Vagina (tissue), 2 donors: ENCODE results near the gene NCCRP1. TPM values are rescaled to one million over a fixed set of nuclear protein-coding genes. Genes with fewer than 3 reads are reported as not detected.

Experiments
- DNase-seq, 2 donors: peaks; one replicate each; pipeline ENCODE4 v3.0.0-alpha.2; 2017; ENCODE audit errors: extremely low spot score in 2 of 2
- H3K27ac ChIP-seq: fragments of 200-600 bp; sonication (generic); one replicate; pipeline ENCODE4 v1.5.1; 2019
- H3K27me3 ChIP-seq: fragments of 200-600 bp; sonication (generic); one replicate; pipeline ENCODE4 v1.5.1; 2019
- H3K36me3 ChIP-seq, 2 donors: fragments of 200-600 bp; sonication (generic); one replicate each; pipeline ENCODE4 v1.5.1; 2017 to 2019
- H3K4me1 ChIP-seq: fragments of 200-600 bp; sonication (generic); one replicate; pipeline ENCODE4 v1.5.1; 2019
- H3K4me3 ChIP-seq, 2 donors: fragments of 200-600 bp; sonication (generic); 1 replicate in 1 of 2; 2 replicates in 1 of 2; pipeline ENCODE4 v1.5.1; 2016 to 2019
- H3K9me3 ChIP-seq: fragments of 200-600 bp; sonication (generic); one replicate; pipeline ENCODE4 v1.5.1; 2019
- POLR2A ChIP-seq, 2 donors: fragments of 450-650 bp; IDR thresholded peaks; one replicate each; pipeline ENCODE4 v1.6.1; 2017; ENCODE audit warnings: antibody characterized with exemption in 2 of 2, mild to moderate bottlenecking in 2 of 2, moderate library complexity in 2 of 2
- POLR2AphosphoS5 ChIP-seq, 2 donors: sonication (generic); formaldehyde crosslinking; IDR thresholded peaks; one replicate each; pipeline ENCODE4 v1.9.0; 2017; ENCODE audit warnings: antibody characterized with exemption in 2 of 2, mild to moderate bottlenecking in 2 of 2, low read depth in 1 of 2; ENCODE audit not compliant: insufficient read depth in 1 of 2
- intact Hi-C: fragments of 100-400 bp; cut with DNase I; formaldehyde crosslinking; loops from one replicate; pipeline ENCODE4 v1.15.1; 2023
- total RNA-seq: library from RNA; depleted of rRNA; stranded (reverse); fragments of >200 nt; gene quantifications from one replicate; pipeline ENCODE4 v1.2.3, GENCODE V29; 2016
- TF ChIP-seq, protein P1 (sequence below), 3 experiments: fragments of 450-650 bp in 2 of 3; fragments of 200-600 bp in 1 of 3; sonication (generic) in 1 of 3; IDR thresholded peaks; one replicate each; pipeline ENCODE4 v1.5.1; 2017 to 2019; ENCODE audit warnings: antibody characterized with exemption in 3 of 3, mild to moderate bottlenecking in 2 of 3, moderate library complexity in 2 of 3

NCCRP1 gene
- total RNA-seq, 1 donor from 2014 or later, result 41.7 TPM

DNA sequence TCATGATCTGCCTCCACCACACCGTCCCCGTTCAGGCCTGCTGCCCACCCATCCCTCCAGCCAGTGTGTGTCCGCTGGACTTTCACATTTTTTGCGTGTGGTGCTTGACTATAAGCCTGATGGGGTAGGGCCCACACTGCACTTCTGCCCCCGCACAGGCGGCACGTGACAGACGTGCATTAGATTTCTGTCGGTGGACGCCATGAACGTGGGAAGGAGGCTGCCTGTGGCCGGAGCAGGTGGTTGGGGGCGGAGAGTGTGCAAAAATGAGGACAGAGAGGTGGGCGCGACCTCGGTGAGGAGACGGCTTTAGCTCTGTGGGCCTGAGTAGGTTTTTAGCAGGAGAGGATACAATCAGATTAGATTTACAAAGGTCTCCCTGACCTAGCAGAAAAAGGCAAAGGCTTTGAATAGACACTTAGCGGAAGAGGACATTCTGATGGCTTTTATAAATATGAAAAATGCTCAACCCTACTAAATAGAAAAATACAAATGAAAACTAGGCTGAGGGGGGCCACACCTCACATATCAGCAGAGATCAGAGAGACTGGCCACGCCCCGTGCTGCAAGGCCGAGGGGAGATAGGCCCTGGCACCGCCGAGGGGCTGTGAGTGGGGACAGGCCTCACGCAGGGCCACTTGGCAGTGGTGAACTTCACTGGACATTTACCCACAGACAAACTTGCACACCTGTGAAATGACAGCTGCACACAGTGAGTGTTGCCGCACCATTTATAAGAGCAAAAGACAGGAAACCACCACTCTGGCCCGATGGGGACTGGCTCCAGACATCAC lies 45.8 kb upstream of the NCCRP1 start:
- Histone ChIP-seq H3K36me3 (no peaks in the 10 kb centered on the region), H3K27me3 (no peaks in the 10 kb centered on the region), H3K27ac (no peak overlapping the region), H3K4me1 (peaks cover 30% of the 10 kb centered on the region), H3K4me3 (no peak overlapping the region), H3K9me3 (no peaks in the 10 kb centered on the region)
- DNase-seq, result no peak
- TF ChIP-seq POLR2AphosphoS5 (IDR thresholded peaks at IDR 0.05; ENCODE audit: insufficient read depth in 1 of 2, low read depth in 1 of 2), result no peak
- TF ChIP-seq POLR2A (IDR thresholded peaks at IDR 0.05), result no peak
- TF ChIP-seq, protein P1, sequence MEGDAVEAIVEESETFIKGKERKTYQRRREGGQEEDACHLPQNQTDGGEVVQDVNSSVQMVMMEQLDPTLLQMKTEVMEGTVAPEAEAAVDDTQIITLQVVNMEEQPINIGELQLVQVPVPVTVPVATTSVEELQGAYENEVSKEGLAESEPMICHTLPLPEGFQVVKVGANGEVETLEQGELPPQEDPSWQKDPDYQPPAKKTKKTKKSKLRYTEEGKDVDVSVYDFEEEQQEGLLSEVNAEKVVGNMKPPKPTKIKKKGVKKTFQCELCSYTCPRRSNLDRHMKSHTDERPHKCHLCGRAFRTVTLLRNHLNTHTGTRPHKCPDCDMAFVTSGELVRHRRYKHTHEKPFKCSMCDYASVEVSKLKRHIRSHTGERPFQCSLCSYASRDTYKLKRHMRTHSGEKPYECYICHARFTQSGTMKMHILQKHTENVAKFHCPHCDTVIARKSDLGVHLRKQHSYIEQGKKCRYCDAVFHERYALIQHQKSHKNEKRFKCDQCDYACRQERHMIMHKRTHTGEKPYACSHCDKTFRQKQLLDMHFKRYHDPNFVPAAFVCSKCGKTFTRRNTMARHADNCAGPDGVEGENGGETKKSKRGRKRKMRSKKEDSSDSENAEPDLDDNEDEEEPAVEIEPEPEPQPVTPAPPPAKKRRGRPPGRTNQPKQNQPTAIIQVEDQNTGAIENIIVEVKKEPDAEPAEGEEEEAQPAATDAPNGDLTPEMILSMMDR (IDR thresholded peaks at IDR 0.05), result no peak
- intact Hi-C loops, result no loop called here

DNA sequence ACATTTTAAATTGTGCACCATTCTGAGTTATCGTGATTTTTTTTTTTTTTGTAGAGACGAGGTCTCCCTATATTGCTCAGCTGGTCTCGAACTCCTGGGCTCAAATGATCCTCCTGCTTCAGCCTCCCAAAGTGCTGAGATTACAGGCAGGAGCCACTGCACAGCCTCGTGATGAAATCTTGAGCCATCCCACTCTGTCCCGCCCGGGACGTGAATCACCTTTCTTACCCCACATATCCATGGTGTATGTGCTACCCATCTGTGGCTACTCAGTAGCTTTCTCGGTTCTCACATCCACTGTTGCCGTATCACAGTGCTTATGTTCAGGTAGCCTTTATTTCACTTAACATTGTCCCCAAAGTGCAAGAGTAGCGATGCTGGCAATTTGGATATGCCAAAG lies 44.7 kb upstream of the NCCRP1 start:
- DNase-seq, result no peak
- TF ChIP-seq POLR2A (IDR thresholded peaks at IDR 0.05) (no peak), POLR2AphosphoS5 (IDR thresholded peaks at IDR 0.05; ENCODE audit: insufficient read depth in 1 of 2, low read depth in 1 of 2) (no peak)
- TF ChIP-seq, protein P1 (IDR thresholded peaks at IDR 0.05), result no peak
- no peaks in the 10 kb centered on the region for H3K27me3 ChIP-seq
- no peaks in the 10 kb centered on the region for H3K36me3 ChIP-seq
- no peaks in the 10 kb centered on the region for H3K9me3 ChIP-seq
- intact Hi-C loops, result no loop called here
- H3K4me1 ChIP-seq, result peaks cover 33% of the 10 kb centered on the region
- no peak overlapping the region for H3K27ac ChIP-seq
- no peak overlapping the region for H3K4me3 ChIP-seq

DNA sequence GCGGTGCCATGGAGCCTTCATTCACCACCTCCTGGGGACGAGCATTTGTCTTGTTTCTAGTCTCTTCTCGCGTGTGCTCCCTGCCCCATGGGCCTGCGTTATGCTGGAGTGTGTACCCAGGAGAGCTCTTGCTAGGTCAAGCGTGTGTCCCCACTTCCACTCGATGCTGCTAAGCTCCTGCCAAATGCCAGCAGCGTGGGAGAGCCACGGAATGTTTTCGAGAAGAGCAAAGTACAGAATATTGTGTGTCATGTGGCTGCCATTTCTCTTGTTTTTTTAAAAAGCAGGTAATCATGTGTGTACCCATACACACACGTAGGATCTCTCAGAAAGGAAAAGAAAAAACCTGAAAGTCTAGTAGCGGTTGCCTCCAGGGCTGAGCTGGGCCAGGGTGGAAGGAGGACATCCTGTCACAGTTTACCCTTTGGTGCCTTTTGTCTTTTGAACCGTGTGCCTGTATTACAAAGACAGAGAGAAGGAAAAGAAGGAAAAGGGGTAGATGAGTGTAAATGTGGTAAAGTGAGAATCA lies 42.6 kb upstream of the NCCRP1 start:
- no peaks in the 10 kb centered on the region for H3K27me3 ChIP-seq
- TF ChIP-seq, protein P1 (IDR thresholded peaks at IDR 0.05), result no peak
- TF ChIP-seq POLR2A (IDR thresholded peaks at IDR 0.05) (no peak), POLR2AphosphoS5 (IDR thresholded peaks at IDR 0.05; ENCODE audit: insufficient read depth in 1 of 2, low read depth in 1 of 2) (no peak)
- H3K36me3 ChIP-seq, result no peaks in the 10 kb centered on the region
- no peaks in the 10 kb centered on the region for H3K9me3 ChIP-seq
- DNase-seq, result no peak
- intact Hi-C loops, result no loop called here
- H3K4me3 ChIP-seq, result no peak overlapping the region
- no peak overlapping the region for H3K27ac ChIP-seq
- peaks cover 53% of the 10 kb centered on the region for H3K4me1 ChIP-seq

DNA sequence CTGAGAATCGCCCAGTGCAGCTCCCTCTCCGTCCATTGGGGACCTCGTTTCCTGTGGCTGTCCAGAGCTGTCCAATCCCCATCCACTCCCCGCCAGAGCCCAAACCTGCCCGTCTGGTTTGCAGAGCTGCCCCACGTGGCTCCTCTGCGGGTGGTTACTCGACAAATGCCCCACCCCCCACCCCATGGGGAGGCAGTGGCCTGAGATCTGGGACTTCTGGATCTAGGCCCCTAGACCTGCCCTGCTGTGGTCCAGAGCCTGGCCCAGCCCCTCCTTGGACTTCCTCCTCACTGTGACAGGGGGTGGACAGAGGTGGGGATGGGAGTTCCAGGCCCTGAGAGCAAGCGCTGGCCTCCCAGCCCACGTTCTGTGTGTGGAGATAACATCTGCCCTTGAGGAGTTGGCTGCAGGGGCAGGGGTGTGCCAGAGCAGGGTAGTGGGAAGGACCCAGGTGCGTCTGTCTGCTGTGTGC lies 42.1 kb upstream of the NCCRP1 start:
- Histone ChIP-seq H3K36me3 (no peaks in the 10 kb centered on the region), H3K9me3 (no peaks in the 10 kb centered on the region), H3K4me3 (no peak overlapping the region), H3K4me1 (peaks cover 58% of the 10 kb centered on the region), H3K27me3 (no peaks in the 10 kb centered on the region), H3K27ac (no peak overlapping the region)
- DNase-seq, result no peak
- intact Hi-C loops, result no loop called here
- TF ChIP-seq, protein P1 (IDR thresholded peaks at IDR 0.05), result no peak
- peak in 1 of 2 donors; percentile 27 for TF ChIP-seq POLR2AphosphoS5 (IDR thresholded peaks at IDR 0.05; ENCODE audit: insufficient read depth in 1 of 2, low read depth in 1 of 2)

DNA sequence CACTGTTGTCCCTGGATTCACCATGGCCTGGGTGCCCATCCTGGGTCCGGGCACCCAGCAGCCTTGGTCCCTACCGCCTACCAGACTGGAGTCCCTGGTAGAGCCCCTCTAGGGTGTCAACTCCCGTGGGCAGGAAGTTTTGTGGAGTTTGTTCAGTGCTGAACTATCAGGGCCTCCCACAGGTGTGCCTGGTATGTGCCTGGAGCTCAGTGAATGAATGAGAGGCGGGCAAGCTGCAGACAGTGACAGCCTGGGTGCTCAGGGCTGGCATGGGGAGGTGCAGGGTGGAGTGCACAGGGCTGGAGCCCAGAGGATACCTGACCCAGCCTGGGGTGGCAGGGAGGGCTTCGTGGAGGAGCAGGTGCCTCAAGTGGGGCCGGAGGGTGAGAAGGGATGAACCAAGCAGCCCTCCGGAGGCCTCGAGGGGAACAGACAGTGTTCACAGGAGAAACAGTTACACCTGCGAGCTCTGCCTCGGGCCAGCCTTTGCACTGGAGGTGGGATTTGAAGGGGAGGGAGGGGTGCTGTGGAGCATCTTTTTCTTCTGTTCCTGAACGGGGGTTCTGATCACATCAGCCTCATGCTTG lies 41.6 kb upstream of the NCCRP1 start:
- Histone ChIP-seq H3K9me3 (no peaks in the 10 kb centered on the region), H3K4me1 (peaks cover 62% of the 10 kb centered on the region), H3K36me3 (no peaks in the 10 kb centered on the region), H3K4me3 (no peak overlapping the region), H3K27ac (no peak overlapping the region), H3K27me3 (no peaks in the 10 kb centered on the region)
- TF ChIP-seq, protein P1 (IDR thresholded peaks at IDR 0.05), result no peak
- TF ChIP-seq POLR2AphosphoS5 (IDR thresholded peaks at IDR 0.05; ENCODE audit: insufficient read depth in 1 of 2, low read depth in 1 of 2) (no peak), POLR2A (IDR thresholded peaks at IDR 0.05) (no peak)
- intact Hi-C loops, result no loop called here
- no peak for DNase-seq
